HepG2 (cell line): ENCODE data around the gene WBP1. TPM values are rescaled to one million over a fixed set of nuclear protein-coding genes. Genes with fewer than 3 reads are reported as not detected.

Experiments used
- ATAC-seq: fragments of 200-7000 bp; cut with Tn5 transposase; 3 replicates; pipeline ENCODE4 v1.9.1; 2020; ENCODE audit warnings: mild to moderate bottlenecking, moderate library complexity
- BruUV-seq: library from RNA; stranded (reverse); fragments of 400-500 nt; replicated peaks from 2 replicates; lab custom pipeline; 2021; lab: Mats Ljungman, UMichigan
- CTCF ChIA-PET: fragments of 300-600 bp; formaldehyde crosslinking; extraction: SDS; loops from one replicate; lab custom pipeline; 2021; ENCODE audit warnings: low total read pairs, inconsistent platforms, low intra/inter-chr PET ratio; lab: Yijun Ruan, JAX
- POLR2A ChIA-PET: fragments of 350-600 bp; sonication (Branson Sonifier 250); formaldehyde crosslinking; loops from one replicate; lab custom pipeline; 2020; ENCODE audit warnings: antibody characterized with exemption, inconsistent platforms; lab: Yijun Ruan, JAX
- DNase-seq: peaks from one replicate; pipeline ENCODE4 v3.0.0-alpha.2; 2015; ENCODE audit warnings: low spot score
- FAIRE-seq: peaks from 3 replicates; lab custom pipeline; 2011; peaks lifted over from hg19 to GRCh38; lab: Jason Lieb, UNC
- H2AFZ ChIP-seq: one replicate; pipeline ENCODE4 v1.6.1; 2011; ENCODE audit warnings: low read length, inconsistent platforms
- H3K27ac ChIP-seq: fragments of 300-600 bp; 3 replicates; pipeline ENCODE4 v1.8.0; 2011; ENCODE audit warnings: mixed run types, mild to moderate bottlenecking, mixed read lengths, low read length, inconsistent platforms; ENCODE audit not compliant: insufficient read depth; ENCODE audit errors: extremely low read length
- H3K27me3 ChIP-seq, 2 experiments: fragments of 200-600 bp in 1 of 2; 2 replicates in 1 of 2; 3 replicates in 1 of 2; pipeline versions ENCODE4 v1.6.0 to v1.8.0; 2011; ENCODE audit warnings: low read length in 2 of 2, mild to moderate bottlenecking in 2 of 2, moderate library complexity in 2 of 2, inconsistent platforms in 1 of 2; ENCODE audit not compliant: insufficient read depth in 2 of 2, control insufficient read depth in 1 of 2
- H3K36me3 ChIP-seq, 2 experiments: fragments of 200-600 bp in 1 of 2; replicated peaks in 1 of 2; 2 replicates in 1 of 2; 3 replicates in 1 of 2; pipeline versions ENCODE4 v1.5.1 to v1.8.0; 2011; ENCODE audit warnings: low read length in 2 of 2, inconsistent platforms in 1 of 2; ENCODE audit not compliant: insufficient read depth in 2 of 2, control insufficient read depth in 1 of 2
- H3K4me1 ChIP-seq: 2 replicates; pipeline ENCODE4 v1.5.1; 2012; ENCODE audit warnings: low read length, inconsistent platforms; ENCODE audit not compliant: insufficient read depth
- H3K4me2 ChIP-seq: 2 replicates; pipeline ENCODE4 v1.6.0; 2011; ENCODE audit warnings: low read depth, low read length, inconsistent platforms
- H3K4me3 ChIP-seq, 3 experiments: fragments of 200-600 bp in 1 of 3; sonication (generic), shearing (Covaris generic) in 1 of 3; replicated peaks in 1 of 3; 2 replicates each; pipeline ENCODE4 v1.5.1; 2011 to 2016; ENCODE audit warnings: low read length in 3 of 3, inconsistent platforms in 2 of 3, low read depth in 2 of 3, mild to moderate bottlenecking in 2 of 3, control low read depth in 1 of 3, mixed read lengths in 1 of 3; ENCODE audit not compliant: insufficient read depth in 1 of 3
- H3K79me2 ChIP-seq: one replicate; pipeline ENCODE4 v1.6.1; 2011; ENCODE audit warnings: low read length, inconsistent platforms; ENCODE audit not compliant: insufficient read depth
- H3K9ac ChIP-seq: 2 replicates; pipeline ENCODE4 v1.6.0; 2011; ENCODE audit warnings: mild to moderate bottlenecking, low read depth, low read length, inconsistent platforms; ENCODE audit not compliant: insufficient read depth
- H3K9me3 ChIP-seq: 2 replicates; pipeline ENCODE4 v1.5.1; 2012; ENCODE audit warnings: mild to moderate bottlenecking, low read length
- H4K20me1 ChIP-seq: 2 replicates; pipeline ENCODE4 v1.6.0; 2011; ENCODE audit warnings: inconsistent platforms, mild to moderate bottlenecking, low read length, moderate library complexity; ENCODE audit not compliant: insufficient read depth
- AGO2 ChIP-seq: fragments of 200-400 bp; formaldehyde crosslinking; optimal IDR thresholded peaks from 2 replicates; pipeline ENCODE3; 2017; ENCODE audit warnings: mild to moderate bottlenecking, low read depth, low read length, moderate library complexity
- CCAR2 ChIP-seq: fragments of 200-400 bp; formaldehyde crosslinking; optimal IDR thresholded peaks from 2 replicates; pipeline ENCODE3; 2018; ENCODE audit warnings: low read depth, mild to moderate bottlenecking, low read length, moderate library complexity
- CEBPZ ChIP-seq: IDR thresholded peaks from 2 replicates; pipeline ENCODE4 v1.6.1; 2012; ENCODE audit warnings: low read length, improper control_type of control experiment
- FOSL2 ChIP-seq: sonication (generic); formaldehyde crosslinking; IDR thresholded peaks from 2 replicates; pipeline ENCODE4 v1.4.0; 2020; ENCODE audit warnings: missing genetic modification reagents
- HNRNPH1 ChIP-seq: fragments of 200-400 bp; formaldehyde crosslinking; optimal IDR thresholded peaks from 2 replicates; pipeline ENCODE3; 2017; ENCODE audit warnings: mild to moderate bottlenecking, low read depth, low read length
- KLF15 ChIP-seq: sonication (generic); formaldehyde crosslinking; IDR thresholded peaks from 2 replicates; pipeline ENCODE4 v1.8.1; 2023; ENCODE audit warnings: borderline replicate concordance, mild to moderate bottlenecking, inconsistent platforms, missing genetic modification reagents, mixed read lengths
- MAF1 ChIP-seq: sonication (generic); formaldehyde crosslinking; IDR thresholded peaks from 2 replicates; pipeline ENCODE4 v1.5.0; 2020; ENCODE audit warnings: missing genetic modification reagents, borderline replicate concordance
- MTA3 ChIP-seq: sonication (generic); formaldehyde crosslinking; IDR thresholded peaks from 2 replicates; pipeline ENCODE4 v1.4.0; 2020; ENCODE audit warnings: missing genetic modification reagents
- NCOA2 ChIP-seq: sonication (generic); formaldehyde crosslinking; IDR thresholded peaks from 2 replicates; pipeline ENCODE4 v1.8.0; 2022; ENCODE audit warnings: inconsistent platforms
- PHF21A ChIP-seq: sonication (generic); formaldehyde crosslinking; IDR thresholded peaks from 2 replicates; pipeline ENCODE4 v1.5.0; 2020; ENCODE audit warnings: mild to moderate bottlenecking, missing genetic modification reagents
- RAD51 ChIP-seq: fragments of 450-650 bp; IDR thresholded peaks from 2 replicates; pipeline ENCODE4 v1.6.1; 2016; ENCODE audit warnings: borderline replicate concordance
- RBM22 ChIP-seq: fragments of 200-400 bp; formaldehyde crosslinking; optimal IDR thresholded peaks from 2 replicates; pipeline ENCODE3; 2017; ENCODE audit warnings: mild to moderate bottlenecking, low read length, moderate library complexity
- TOPORS ChIP-seq: sonication (generic); formaldehyde crosslinking; IDR thresholded peaks from 2 replicates; pipeline ENCODE4 v1.8.0; 2023; ENCODE audit warnings: mild to moderate bottlenecking, missing genetic modification reagents
- ZBTB4 ChIP-seq: sonication (generic); formaldehyde crosslinking; IDR thresholded peaks from 2 replicates; pipeline ENCODE4 v1.4.0; 2020; ENCODE audit warnings: missing genetic modification reagents, mild to moderate bottlenecking, borderline replicate concordance
- ZNF547 ChIP-seq: sonication (generic); formaldehyde crosslinking; IDR thresholded peaks from 2 replicates; pipeline ENCODE4 v1.5.1; 2020; ENCODE audit warnings: mild to moderate bottlenecking, missing genetic modification reagents
- ZNF816 ChIP-seq: sonication (generic); formaldehyde crosslinking; IDR thresholded peaks from 2 replicates; pipeline ENCODE4 v1.8.0; 2022; ENCODE audit warnings: missing genetic modification reagents, mild to moderate bottlenecking, borderline replicate concordance
- ZNF83 ChIP-seq: sonication (generic); formaldehyde crosslinking; IDR thresholded peaks from 2 replicates; pipeline ENCODE4 v1.4.0; 2020; ENCODE audit warnings: missing genetic modification reagents, mild to moderate bottlenecking, borderline replicate concordance
- WGBS: methylation state at CpG from one replicate; pipeline ENCODE4 v1.1.6; 2017; ENCODE audit warnings: low lambda C conversion rate; 5-methylcytosine and 5-hydroxymethylcytosine counted together
- in situ Hi-C: cut with HindIII; loops from 2 replicates; pipeline ENCODE4 v1.10.0; 2017; ENCODE audit warnings: low pct_unique_long_range_greater_than_20kb; ENCODE audit not compliant: extremely low pct_ligation_motif_present
- intact Hi-C: fragments of 100-400 bp; cut with micrococcal nuclease; formaldehyde crosslinking; loops from one replicate; pipeline ENCODE4 v1.10.0; 2022; ENCODE audit not compliant: unreplicated experiment
- polyA plus RNA-seq, 8 experiments: library from polyadenylated mRNA; depleted of rRNA in 3 of 8; stranded (reverse) in 7 of 8; unstranded in 1 of 8; fragments of >200 nt; fragmentation: Illumina TruSeq in 4 of 8; extraction: Trizol in 4 of 8; gene quantifications; 2 replicates each; pipeline versions ENCODE4 v1.2.1 to v1.2.3, GENCODE V29; 2011 to 2016; ENCODE audit warnings: low read depth in 4 of 8, missing spikeins in 1 of 8, mixed read lengths in 1 of 8; ENCODE audit not compliant: insufficient read depth in 1 of 8
- total RNA-seq, 5 experiments: library from RNA; depleted of rRNA; stranded (reverse); fragments of >200 nt; fragmentation: Illumina TruSeq; extraction: Trizol; gene quantifications; 2 replicates each; pipeline ENCODE4 v1.2.3, GENCODE V29; 2016; ENCODE audit warnings: low read depth in 1 of 5

The WBP1 gene
- total and polyA plus RNA-seq, 2 of the 13 experiments (the other 11 are each of a cell fraction or from before 2014, with no cell fraction given) = 38.8 to 85.7 TPM

- POLR2A ChIA-PET = interaction anchor here (1.2 to 9.5 kb wide), 6 partner anchors 10 to 36 kb away, joined by 3 to 272 read pairs (median 9); partner anchors contain the start of genes RTKN and WBP1
- H3K9me3 ChIP-seq = no peaks in the 10 kb centered on the region
- WGBS = 84% methylated on average over 9 of the region's 9 CpGs
- no TSS peak for BruUV-seq
- intact Hi-C loops = loop anchor here (2.0 kb wide), 1 partner anchor 41 kb away; the partner anchor contains the start of gene MOGS
- no peaks in the 10 kb centered on the region for H3K79me2 ChIP-seq
- H3K36me3 ChIP-seq = peaks cover 15 to 37% of the 10 kb centered on the region in 2 experiments
- no peak overlapping the region for H3K4me2 ChIP-seq
- H3K27me3 ChIP-seq = peaks cover 0 to 7% of the 10 kb centered on the region in 2 experiments; a peak in 1 of 5 replicates
- in situ Hi-C loops = no loop called here
- H3K4me3 ChIP-seq = no peak overlapping the region
- no peak for FAIRE-seq
- H3K9ac ChIP-seq = no peak overlapping the region
- CTCF ChIA-PET = no interaction called here
- peaks cover 15% of the 10 kb centered on the region; the same call in 1 of the 2 replicates for H4K20me1 ChIP-seq
- no peak overlapping the region for H2AFZ ChIP-seq
- DNase-seq = no peak
- no peak for ATAC-seq
- H3K4me1 ChIP-seq = peaks cover 74% of the 10 kb centered on the region
- H3K27ac ChIP-seq = no peak overlapping the region
- no peak for TF ChIP-seq ZNF83 (CRISPR knock-in tag)
- TF ChIP-seq ZBTB4 (CRISPR knock-in tag) = 0 out of 2 replicates have a peak, but pooled peaks have one; percentile 24
- TF ChIP-seq ZNF816 (CRISPR knock-in tag) = 0 out of 2 replicates have a peak, but pooled peaks have one; percentile 1
- no peak for TF ChIP-seq MTA3 (CRISPR knock-in tag)
- TF ChIP-seq AGO2 = peak; percentile 96
- no peak for TF ChIP-seq RAD51
- no peak for TF ChIP-seq ZNF547 (CRISPR knock-in tag)
- TF ChIP-seq HNRNPH1 = no peak
- TF ChIP-seq KLF15 (CRISPR knock-in tag) = no peak
- peak; percentile 81 for TF ChIP-seq CCAR2
- TF ChIP-seq PHF21A = no peak
- 0 out of 2 replicates have a peak, but pooled peaks have one; percentile 2 for TF ChIP-seq TOPORS (CRISPR knock-in tag)
- TF ChIP-seq MAF1 (CRISPR knock-in tag) = no peak
- TF ChIP-seq NCOA2 (CRISPR knock-in tag) = no peak
- TF ChIP-seq CEBPZ = no peak
- peak; percentile 32 for TF ChIP-seq RBM22
- TF ChIP-seq FOSL2 (CRISPR knock-in tag) = no peak
Measured at GRCh38 chr2:74423231-74424095, 34.8 kb upstream of the WBP1 start.
